Gastroesophageal sphincter (tissue), 4 donors: Measurements from ENCODE around the gene ANKH. TPM values are rescaled to one million over a fixed set of nuclear protein-coding genes. Genes with fewer than 3 reads are reported as not detected.

ENCODE experiments used
- ATAC-seq: fragments of 150-250 bp; one replicate; pipeline ENCODE4 v1.9.1; 2016; ENCODE audit warnings: mild to moderate bottlenecking, moderate library complexity
- H3K27ac ChIP-seq, 4 donors: fragments of 200-600 bp; sonication (generic) in 3 of 4; 1 replicate in 3 of 4; 2 replicates in 1 of 4; pipeline ENCODE4 v1.5.1; 2016 to 2019
- H3K27me3 ChIP-seq: fragments of 200-600 bp; sonication (generic); one replicate; pipeline ENCODE4 v1.5.1; 2019
- H3K36me3 ChIP-seq, 2 donors: fragments of 200-600 bp; sonication (generic); one replicate each; pipeline ENCODE4 v1.5.1; 2019; ENCODE audit warnings: control low read depth in 1 of 2
- H3K4me1 ChIP-seq, 3 donors: fragments of 200-600 bp; sonication (generic); 1 replicate in 2 of 3; 2 replicates in 1 of 3; pipeline ENCODE4 v1.5.1; 2016 to 2019; ENCODE audit warnings: control low read depth in 2 of 3
- H3K4me3 ChIP-seq, 2 donors: fragments of 200-600 bp; sonication (generic); one replicate each; pipeline ENCODE4 v1.5.1; 2019; ENCODE audit warnings: mild to moderate bottlenecking in 1 of 2, moderate library complexity in 1 of 2
- H3K9me3 ChIP-seq, 3 donors: fragments of 200-600 bp; sonication (generic); one replicate each; pipeline ENCODE4 v1.5.1; 2017 to 2019; ENCODE audit warnings: control low read depth in 2 of 3
- EP300 ChIP-seq: sonication (generic); formaldehyde crosslinking; IDR thresholded peaks from one replicate; pipeline ENCODE4 v1.6.1; 2017; ENCODE audit warnings: antibody characterized with exemption, mild to moderate bottlenecking
- POLR2A ChIP-seq, 2 donors: fragments of 450-650 bp; IDR thresholded peaks; one replicate each; pipeline ENCODE4 v1.6.1; 2017; ENCODE audit warnings: antibody characterized with exemption in 2 of 2, mild to moderate bottlenecking in 2 of 2, moderate library complexity in 1 of 2
- POLR2AphosphoS5 ChIP-seq: sonication (generic); formaldehyde crosslinking; IDR thresholded peaks from one replicate; pipeline ENCODE4 v1.6.1; 2017; ENCODE audit warnings: antibody characterized with exemption
- WGBS, 2 donors: methylation state at CpG; one replicate each; pipeline ENCODE4 v1.1.5; 2018; ENCODE audit warnings: low coverage in 1 of 2; 5-methylcytosine and 5-hydroxymethylcytosine counted together
- small RNA-seq, 4 donors: library from RNA; depleted of rRNA; stranded (forward); fragments of <200 nt; gene quantifications; one replicate each; pipeline ENCODE3, GENCODE V24; 2016
- total RNA-seq, 4 donors: library from RNA; depleted of rRNA; stranded (reverse); fragments of >200 nt; gene quantifications; one replicate each; pipeline ENCODE4 v1.1.0, GENCODE V29; 2016
- TF ChIP-seq, protein P1 (sequence below), 4 experiments: fragments of 200-600 bp in 2 of 4; fragments of 450-650 bp in 2 of 4; sonication (generic) in 1 of 4; IDR thresholded peaks; one replicate each; pipeline ENCODE4 v1.5.1; 2017 to 2019; ENCODE audit warnings: antibody characterized with exemption in 4 of 4, mild to moderate bottlenecking in 2 of 4, moderate library complexity in 2 of 4

Gene ANKH
- total RNA-seq, 4 donors from 2014 or later = 30.0 to 45.2 (median 36.0) TPM

DNA sequence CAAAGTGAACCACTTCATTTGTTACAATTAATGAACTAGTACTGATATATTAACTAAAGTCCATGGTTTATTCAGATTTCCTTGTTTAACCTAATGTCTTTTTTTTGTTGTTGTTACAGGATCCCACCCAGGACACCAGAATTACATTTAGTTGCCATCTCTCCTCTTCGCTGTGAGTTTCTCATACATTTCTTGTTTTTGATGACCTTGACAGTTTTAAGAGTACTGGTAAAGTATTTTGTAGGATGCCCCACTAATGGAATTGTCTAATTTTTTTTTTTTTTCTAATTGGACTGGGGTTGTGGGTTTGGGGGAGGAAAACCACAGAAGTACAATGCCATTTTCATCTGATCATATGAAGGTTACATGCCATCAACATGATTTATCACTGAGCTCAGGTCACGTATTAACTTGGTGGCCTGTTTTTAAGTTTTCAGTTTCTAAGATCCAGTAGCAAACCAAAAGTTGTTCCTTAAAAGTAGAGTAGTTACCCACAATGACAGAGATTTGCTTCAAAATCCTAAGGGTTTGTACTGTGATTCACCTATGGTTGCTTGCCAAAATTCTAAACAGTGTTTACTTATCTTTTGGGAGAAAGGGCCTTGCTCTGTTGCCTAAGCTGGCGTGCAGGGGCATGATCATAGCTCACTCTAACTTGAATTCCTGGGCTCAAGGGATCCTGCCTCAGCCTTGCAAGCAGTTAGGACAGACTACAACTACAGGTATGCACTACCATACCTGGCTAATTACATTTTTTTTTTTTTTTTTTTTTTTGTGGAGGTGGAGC, 211.6 kb downstream of the ANKH start:
- WGBS, 2 donors = 80 to 88% methylated on average over 3 of the region's 3 CpGs
- Histone ChIP-seq H3K36me3 (no peaks in the 10 kb centered on the region), H3K4me3 (no peak overlapping the region)

DNA sequence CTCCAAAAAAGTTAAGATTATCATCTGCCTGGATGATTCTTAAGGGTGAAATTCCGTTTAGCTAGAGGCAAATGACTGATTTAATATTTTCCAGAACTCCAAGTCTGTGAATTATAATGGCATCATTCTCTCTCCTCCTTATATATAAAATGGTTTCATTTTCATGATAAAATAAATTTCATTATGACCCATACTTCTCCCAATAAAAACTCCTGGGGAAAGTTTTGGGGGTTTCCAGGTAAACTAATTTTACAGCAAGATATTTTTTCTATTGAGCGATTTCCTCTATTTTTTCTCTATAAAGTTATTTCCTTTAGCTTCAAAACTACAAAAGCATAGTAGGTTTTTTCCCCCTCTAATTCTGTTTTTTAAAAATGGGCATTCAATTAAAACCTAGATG, 214.7 kb downstream of the ANKH start:
- no peak for ATAC-seq
- no peak overlapping the region for H3K27ac ChIP-seq
- TF ChIP-seq POLR2A (IDR thresholded peaks at IDR 0.05) = no peak
- no peak for TF ChIP-seq EP300
- TF ChIP-seq, protein P1, sequence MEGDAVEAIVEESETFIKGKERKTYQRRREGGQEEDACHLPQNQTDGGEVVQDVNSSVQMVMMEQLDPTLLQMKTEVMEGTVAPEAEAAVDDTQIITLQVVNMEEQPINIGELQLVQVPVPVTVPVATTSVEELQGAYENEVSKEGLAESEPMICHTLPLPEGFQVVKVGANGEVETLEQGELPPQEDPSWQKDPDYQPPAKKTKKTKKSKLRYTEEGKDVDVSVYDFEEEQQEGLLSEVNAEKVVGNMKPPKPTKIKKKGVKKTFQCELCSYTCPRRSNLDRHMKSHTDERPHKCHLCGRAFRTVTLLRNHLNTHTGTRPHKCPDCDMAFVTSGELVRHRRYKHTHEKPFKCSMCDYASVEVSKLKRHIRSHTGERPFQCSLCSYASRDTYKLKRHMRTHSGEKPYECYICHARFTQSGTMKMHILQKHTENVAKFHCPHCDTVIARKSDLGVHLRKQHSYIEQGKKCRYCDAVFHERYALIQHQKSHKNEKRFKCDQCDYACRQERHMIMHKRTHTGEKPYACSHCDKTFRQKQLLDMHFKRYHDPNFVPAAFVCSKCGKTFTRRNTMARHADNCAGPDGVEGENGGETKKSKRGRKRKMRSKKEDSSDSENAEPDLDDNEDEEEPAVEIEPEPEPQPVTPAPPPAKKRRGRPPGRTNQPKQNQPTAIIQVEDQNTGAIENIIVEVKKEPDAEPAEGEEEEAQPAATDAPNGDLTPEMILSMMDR (IDR thresholded peaks at IDR 0.05) = no peak
- TF ChIP-seq POLR2AphosphoS5 = no peak
- H3K9me3 ChIP-seq = no peaks in the 10 kb centered on the region
- no peaks in the 10 kb centered on the region for H3K36me3 ChIP-seq
- WGBS, 2 donors = 46 to 47% methylated on average over 2 of the region's 2 CpGs
- no peaks in the 10 kb centered on the region for H3K4me1 ChIP-seq
- no peak overlapping the region for H3K4me3 ChIP-seq
- no peaks in the 10 kb centered on the region for H3K27me3 ChIP-seq

More for the DNA sequence above, 211.6 kb downstream of the ANKH start:
- no peak for TF ChIP-seq EP300
- no peak for TF ChIP-seq POLR2AphosphoS5
- TF ChIP-seq POLR2A (IDR thresholded peaks at IDR 0.05) = no peak
- TF ChIP-seq, protein P1 (IDR thresholded peaks at IDR 0.05) = no peak
- Histone ChIP-seq H3K27ac (no peak overlapping the region), H3K4me1 (peaks cover 0 to 11% (median 7%) of the 10 kb centered on the region in 3 donors), H3K9me3 (no peaks in the 10 kb centered on the region), H3K27me3 (no peaks in the 10 kb centered on the region)
- ATAC-seq = no peak

DNA sequence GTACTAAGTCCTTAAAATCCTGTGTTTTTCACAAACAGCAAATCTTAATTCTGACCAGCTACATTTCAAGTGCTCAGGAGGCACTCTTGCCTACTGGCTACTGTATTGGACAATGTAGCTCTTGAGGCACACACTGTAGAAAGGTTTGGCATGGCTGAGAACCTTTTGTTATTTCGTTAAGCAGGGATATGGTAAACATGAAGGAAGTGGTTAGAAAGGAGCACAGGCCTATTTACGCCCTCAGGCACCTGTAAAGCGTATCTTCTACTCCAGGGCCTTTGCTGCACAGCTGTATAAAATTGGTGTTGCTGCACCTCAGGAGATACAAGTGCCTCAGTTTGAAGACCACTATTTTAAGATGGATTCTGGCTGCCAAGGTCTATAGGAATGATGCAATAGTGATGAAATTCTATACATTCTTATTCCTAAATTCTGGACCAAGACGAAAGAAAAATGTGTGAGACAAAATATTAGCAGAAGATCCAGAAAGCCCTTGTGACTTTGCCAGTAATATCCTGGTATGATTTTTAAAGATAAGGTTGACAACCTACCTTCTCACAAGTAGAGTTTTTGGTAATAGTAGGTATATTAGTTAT, 216.3 kb downstream of the ANKH start:
- Histone ChIP-seq H3K9me3 (no peaks in the 10 kb centered on the region), H3K4me1 (no peaks in the 10 kb centered on the region), H3K27me3 (no peaks in the 10 kb centered on the region), H3K36me3 (no peaks in the 10 kb centered on the region), H3K27ac (no peak overlapping the region), H3K4me3 (no peak overlapping the region)
- WGBS, 2 donors = 0 to 57% methylated on average over 1 to 4 of the region's 4 CpGs
- ATAC-seq = no peak
- TF ChIP-seq EP300 = no peak
- no peak for TF ChIP-seq POLR2AphosphoS5
- no peak for TF ChIP-seq POLR2A (IDR thresholded peaks at IDR 0.05)
- TF ChIP-seq, protein P1 (IDR thresholded peaks at IDR 0.05) = no peak

Small RNAs within 50 kb of the gene (small RNA-seq; reads per million reads assigned to genes)
- gene HNRNPKP5 (0 reads per million in 4 donors), gene MIR4637 (0 reads per million in 4 donors)

Other genes with a start within 250 kb of the ANKH start
- gene OTULIN, start 207.1 kb downstream of the ANKH start, total RNA-seq = 10 to 100 TPM; 19.5 to 27.1 (median 23.6) TPM